NCI-H2171 (cell line): Measurements from ENCODE around the gene AQP12B.
"Not testable (repeated sequence)": the region's sequence is repeated elsewhere in the genome, so short reads cannot be mapped to it uniquely, and the experiment has no call there.

Experiments
- DNase-seq: peaks from one replicate; lab custom pipeline; 2025; lab: John Stamatoyannopoulos, UW

Gene AQP12B

DNA sequence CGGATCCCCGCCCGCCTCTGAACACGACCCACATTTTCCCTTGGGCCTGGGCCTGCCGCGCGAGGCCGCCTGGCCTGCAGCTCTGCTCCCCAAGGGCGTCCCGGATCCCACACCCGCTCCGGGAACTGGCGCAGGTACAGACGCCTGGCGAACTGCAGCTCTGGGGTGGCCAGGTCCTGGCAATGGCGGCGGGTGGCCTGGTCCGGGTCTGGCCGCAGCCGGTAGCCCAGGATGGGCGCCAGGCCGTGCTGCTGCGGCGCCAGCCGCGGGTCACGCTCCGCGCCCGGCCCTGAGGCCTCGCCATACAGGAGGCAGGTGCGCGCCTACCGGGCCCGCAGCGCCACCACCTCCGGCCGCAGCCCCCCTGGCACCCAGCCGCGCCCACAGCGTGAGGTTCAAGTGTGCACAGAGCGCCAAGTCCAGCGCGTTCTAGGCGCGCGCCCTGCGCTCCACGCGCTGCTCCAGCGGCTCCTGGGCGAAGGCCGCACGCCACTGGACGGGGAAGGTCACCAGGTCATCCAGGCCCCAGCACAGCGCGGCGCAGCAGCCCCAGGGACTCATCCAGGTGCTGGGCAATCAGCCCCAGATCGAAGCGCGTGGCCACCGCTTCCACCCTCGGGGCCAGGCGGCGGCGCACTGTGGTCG is 18.5 kb upstream of the AQP12B start:
- no peak for DNase-seq

DNA sequence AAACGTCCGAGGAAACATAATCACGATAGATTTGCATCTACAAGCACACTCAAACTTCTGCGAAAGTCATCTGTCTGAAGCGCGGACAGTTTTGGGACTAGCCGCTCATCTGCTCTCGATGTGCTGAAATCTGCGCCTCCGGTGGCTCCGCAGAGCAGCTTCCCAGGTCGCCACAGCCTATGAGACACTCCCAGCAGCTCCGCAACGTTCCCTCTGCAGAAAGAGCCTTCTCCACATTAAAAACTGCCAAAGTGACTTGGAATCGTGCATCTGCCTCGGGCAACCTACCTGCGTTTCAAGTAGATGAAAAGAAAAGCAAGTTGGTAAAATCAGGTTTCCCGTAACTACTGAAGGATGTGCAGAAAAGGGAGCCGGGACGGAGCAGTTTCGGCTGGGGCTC is 17.9 kb upstream of the AQP12B start:
- not testable (repeated sequence) for DNase-seq

DNA sequence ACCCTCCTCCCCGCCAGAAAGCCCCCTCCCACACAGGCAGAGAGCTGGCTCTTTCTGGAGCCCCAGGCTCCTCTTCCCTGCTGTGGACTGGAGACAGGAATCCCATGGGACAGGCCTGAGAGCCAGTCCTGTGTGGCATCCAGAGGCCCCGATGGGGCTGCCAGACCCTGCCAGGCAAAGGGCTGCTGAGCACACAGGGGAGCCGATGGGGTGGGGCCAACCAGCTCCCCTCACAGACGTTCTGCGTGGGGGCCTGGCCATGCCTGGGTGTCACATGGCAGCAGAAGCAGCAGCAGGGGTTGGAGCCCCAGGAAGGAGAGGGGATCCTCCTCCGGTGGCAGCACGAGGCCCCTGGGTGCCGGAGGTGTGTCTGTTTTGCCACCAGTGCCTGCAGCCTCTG is 17.1 kb upstream of the AQP12B start:
- DNase-seq = not testable (repeated sequence)

DNA sequence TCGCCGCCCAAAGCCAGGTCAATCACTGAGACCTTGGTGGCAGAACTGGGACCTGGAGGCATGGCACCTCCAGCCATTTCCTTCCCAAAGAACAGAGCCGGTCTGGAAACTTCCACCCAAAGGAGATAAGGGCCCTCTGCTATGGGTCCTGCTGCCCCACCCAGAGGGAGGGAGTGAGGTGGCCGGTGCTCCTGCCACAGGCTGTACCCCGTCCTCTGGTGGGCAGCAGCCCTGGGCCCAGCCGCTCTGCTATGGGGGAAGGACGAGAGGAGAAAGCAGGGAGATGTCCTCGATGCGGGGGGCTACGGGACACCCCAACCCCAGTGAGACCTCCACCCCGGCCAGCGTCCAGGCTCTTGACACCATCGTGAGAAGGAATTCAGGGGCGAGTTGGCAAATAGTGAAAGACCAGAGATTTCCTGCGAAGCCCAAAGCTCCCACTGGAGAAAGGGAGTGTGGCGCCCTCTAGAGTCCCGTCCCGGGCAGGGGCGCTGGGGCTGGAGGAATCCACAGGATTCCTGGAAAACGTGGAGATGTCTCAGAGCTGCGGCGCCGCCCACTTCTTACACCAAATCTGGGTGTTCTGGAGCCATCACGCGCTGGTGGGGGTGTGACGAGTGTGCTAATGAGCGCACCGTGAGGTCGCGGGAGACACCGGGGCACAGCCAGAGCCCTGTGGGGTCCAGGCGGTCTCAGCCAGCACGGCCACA is 16.3 kb upstream of the AQP12B start:
- DNase-seq = not testable (repeated sequence)

DNA sequence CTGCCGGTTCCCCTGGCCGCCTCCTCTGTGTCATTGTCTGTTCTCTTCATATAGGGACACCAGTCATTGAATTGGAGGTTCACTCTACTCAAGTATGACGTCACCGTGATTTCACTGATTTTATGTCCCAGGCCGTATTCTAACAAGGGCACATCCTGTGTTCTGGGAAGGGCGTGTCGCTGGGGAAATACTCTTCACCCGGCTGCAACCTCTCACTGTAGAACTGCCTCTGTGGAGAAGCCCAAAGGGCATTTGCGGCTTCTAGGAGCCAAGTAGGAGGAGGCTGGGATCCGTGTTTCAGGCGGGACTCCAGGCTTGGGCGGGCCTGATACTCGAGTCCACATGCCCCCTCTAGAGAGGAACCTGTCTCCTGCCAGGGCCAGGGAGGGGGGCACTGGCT is 13.8 kb upstream of the AQP12B start:
- DNase-seq = not testable (repeated sequence)

DNA sequence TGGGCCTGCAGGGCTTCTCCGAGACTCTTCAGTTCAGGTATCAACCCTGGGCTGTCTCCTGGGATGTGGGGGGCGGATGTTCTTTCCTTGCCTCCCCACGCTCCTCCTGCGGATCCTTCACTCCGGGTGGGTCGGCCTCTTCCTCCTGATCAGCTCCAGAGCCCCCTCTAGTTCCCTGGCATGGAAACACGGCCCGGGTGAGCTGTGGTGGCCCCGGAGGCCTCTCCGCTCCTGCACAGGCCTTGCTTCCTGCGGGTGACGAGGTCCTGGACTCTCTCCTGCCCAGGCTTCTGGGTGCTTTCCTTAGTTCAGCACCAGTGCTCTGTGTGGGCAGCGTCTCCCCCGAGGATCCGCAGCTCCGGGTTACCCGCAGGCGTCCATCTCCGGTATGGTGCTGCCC is 12.9 kb upstream of the AQP12B start:
- not testable (repeated sequence) for DNase-seq

DNA sequence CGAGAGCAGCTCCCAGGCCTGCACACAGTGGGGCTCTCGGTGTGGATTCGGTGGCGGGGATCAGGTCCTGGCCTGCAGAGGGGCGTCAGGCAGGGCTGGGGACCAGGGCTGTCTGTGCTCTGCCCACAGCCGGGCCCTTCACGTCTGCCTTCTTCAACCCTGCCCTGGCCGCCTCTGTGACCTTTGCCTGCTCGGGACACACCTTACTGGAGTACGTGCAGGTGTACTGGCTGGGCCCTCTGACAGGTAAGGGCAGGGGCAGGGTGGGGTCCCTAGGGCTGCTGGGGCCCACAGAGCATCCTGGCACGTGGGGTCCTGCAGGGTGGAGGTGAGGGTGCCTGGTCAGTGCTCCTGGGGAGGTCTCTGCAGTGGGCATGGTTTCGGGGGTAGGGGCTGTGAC is 11.6 kb upstream of the AQP12B start:
- not testable (repeated sequence) for DNase-seq

DNA sequence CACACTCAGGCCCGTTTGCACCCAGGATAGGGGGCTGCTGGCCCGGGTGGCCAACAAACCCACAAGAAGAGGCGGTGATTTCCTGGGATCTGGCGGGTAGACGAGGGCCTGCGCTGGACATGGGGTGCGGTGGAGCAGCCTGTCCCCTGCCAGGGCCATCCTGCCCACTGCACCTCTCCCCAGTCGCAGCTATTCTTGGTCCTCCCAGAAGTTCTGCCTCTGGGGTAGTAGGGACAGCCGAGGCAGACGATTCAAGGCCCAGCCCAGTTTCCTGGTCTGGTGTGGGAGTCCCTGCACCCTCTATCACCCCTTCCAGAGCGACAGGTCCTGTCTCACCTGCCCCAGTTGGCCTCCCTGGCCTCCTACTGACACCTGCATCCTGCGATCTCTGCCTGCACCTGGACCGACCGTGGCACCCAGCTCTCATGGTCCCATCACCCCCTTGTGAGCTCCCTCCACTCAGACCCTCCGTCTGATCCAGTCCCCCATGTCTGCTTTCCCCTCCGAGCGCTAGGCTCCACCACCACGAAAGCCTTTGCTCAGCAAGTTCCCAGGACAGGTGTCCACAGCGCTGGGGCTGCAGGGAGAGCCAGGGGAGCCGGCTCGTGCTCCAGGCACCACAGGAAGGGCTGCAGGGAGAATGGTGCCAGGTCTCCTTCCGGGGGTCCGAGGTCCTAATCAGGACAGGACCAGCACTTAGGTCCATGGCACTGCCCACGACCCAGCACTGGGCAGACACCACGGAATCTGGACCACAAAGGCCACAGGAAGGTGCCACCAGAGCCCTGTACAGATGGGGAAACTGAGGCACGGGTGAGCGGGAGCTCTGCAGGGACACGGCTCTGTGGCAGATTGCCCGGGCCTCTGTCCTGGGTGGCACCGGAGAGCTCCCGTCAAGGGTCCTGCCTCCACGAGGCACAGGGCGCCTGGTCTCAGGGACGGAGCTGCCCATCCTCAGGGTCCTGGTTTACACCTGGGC is 10.2 kb upstream of the AQP12B start:
- DNase-seq = not testable (repeated sequence)

DNA sequence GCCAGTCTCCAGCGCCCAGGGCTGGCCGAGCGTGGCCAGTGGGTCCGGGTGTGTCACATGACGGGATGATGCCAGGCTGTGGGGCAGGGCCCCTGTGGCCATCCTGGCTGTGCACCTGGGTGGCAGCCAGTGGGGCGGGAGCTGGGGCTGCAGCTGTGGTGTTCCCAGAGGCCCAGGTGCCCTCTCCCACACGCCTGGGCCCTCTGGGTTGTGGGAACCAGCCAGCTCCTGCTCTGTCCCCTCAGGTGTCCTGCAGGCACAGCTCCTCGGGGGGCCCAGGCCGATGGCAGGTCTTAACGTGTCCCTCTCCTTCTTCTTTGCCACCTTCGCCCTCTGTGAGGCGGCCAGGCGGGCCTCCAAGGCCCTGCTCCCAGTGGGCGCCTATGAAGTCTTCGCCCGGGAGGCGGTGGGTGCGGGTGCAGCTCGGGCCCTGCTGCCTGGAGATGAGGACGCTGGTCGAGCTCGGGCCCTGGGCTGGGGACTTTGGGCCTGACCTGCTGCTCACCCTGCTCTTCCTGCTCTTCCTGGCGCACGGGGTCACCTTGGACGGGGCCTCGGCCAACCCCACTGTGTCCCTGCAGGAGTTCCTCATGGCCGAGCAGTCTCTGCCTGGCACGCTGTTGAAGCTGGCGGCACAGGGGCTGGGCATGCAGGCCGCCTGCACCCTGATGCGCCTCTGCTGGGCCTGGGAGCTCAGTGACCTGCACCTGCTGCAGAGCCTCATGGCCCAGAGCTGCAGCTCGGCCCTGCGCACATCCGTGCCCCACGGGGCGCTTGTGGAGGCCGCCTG is 9.1 kb upstream of the AQP12B start, which contains the start of gene AQP12A:
AQP12A (plus strand) TSS at position 236 of the 790 bp plus-strand sequence; CDS start at position 284, 48 bp downstream.
- DNase-seq = not testable (repeated sequence)

DNA sequence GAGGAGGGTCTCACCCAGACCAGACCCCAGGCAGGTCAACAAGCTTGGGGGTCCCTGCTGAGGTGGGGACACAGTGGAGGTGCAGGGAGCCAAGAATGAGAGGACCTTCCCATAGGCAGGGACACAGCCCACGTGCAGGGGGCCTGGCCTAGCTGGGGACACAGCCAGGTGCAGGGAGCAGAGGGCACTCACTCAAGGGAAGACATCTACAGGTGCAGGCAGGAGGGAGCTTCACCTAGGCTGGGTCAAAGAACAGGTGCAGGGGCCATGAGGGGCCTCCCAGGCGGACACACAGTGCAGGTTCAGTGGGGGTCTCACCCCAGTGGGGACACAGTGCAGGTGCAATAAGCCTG is 8.4 kb upstream of the AQP12B start:
- DNase-seq = not testable (repeated sequence)

DNA sequence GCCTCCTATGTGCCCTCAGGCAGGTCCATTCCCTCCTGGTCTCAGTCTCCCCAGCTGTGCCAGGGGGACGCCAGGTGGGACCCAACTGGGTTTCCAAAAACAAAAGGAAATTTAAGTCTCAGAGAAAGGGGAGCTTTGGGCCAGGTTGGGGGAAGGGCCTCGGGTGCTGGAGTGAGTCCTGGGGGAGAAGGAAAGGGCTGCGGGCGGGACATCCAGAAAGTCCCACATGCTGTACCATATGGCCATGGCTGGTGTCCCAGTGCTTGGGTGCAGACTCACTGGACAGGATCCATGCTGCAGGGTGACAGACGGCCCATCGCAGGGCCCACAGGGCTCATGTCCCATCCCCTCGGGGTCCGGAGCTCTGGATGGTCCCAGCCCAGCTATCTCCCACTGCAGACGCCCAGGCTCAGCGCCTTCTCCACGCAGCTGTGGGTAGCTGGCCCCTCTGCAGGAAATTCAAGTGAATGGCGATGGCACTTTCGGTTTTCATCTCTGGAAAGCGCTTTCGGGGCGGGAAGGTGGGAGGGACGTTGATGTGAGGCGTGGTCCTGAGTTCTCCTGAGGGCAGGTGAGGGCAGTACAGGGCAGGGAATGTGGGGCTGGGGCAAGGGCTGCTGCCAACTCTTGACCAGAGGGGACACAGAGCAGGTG is 7.9 kb upstream of the AQP12B start:
- not testable (repeated sequence) for DNase-seq

DNA sequence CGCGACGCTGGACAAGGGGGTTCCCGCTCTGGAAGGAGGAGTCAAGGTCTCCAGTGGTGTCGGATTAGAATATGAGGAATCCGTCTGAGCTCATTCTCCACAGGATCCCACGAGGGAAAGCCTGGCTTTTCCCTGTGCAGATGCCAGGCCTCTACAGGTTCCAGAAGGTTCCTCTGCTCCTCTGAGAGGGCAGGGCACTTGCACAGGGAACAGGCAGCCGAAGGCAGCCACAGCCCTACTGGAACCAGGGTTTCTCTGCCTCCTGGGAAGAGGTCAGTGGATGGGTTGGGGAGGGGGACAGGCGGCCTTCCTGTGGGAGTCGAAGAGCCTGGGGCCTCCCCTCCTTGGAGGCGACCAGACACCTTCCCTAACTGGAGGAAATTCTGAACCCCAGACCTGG is 7.3 kb upstream of the AQP12B start:
- DNase-seq = no peak

DNA sequence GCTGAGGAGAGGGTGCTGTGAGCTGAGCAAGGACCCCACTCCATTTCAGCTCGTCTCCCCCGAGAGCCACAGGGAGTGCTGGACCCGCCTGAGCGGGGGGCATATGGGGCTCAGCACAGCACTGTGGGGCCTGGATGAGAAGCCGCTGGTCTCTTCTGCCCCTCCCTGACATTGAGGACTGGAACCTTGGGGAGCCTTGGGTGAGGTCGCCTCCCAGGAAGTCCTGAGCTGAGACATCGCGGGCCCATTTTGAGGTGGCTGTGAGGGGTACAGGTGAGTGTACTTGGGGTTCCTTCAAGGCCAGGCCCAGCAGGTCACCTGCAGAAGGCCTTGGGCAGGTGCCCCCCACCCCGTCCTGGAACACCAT is 5.9 kb upstream of the AQP12B start:
- no peak for DNase-seq

DNA sequence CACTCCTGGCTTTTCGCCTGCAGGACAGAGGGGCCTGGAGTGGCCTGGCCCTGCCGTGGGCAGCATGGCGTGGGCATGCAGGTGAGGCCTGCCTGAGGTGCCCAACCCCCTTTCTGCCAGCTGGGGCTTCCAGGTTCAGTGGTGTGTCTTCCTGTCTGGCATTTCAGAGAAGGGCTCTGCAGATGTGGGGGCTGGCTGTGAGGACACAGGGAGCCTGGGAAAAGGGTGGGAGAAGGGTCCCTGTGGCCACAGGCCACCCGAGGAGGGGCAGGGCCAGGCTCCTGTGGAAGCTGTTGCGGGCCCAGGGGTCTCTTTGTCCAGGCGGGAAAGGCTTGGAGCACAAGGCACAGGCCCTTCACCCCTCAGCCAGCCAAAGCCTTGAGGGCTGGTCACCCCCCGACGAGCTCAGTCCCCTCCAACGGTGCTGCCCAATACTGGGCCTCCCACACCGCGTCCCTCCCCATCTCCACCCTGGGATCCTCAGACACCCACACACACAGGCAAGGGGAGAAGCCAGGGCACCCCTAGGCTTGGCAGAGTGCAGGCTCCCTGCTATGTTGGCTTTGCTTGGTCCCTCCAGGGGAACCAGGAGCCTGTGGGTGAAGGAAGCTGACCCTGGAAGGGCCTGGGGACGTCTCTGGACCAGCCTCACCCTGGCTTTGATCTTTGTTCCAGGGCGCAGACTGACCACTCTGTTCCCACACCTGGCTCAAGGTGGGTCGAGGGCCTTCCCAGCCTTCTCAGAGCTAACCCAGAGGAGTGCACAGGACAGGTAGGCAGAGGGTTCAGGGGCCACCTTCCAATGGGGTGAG is 5.3 kb upstream of the AQP12B start:
- DNase-seq = no peak

DNA sequence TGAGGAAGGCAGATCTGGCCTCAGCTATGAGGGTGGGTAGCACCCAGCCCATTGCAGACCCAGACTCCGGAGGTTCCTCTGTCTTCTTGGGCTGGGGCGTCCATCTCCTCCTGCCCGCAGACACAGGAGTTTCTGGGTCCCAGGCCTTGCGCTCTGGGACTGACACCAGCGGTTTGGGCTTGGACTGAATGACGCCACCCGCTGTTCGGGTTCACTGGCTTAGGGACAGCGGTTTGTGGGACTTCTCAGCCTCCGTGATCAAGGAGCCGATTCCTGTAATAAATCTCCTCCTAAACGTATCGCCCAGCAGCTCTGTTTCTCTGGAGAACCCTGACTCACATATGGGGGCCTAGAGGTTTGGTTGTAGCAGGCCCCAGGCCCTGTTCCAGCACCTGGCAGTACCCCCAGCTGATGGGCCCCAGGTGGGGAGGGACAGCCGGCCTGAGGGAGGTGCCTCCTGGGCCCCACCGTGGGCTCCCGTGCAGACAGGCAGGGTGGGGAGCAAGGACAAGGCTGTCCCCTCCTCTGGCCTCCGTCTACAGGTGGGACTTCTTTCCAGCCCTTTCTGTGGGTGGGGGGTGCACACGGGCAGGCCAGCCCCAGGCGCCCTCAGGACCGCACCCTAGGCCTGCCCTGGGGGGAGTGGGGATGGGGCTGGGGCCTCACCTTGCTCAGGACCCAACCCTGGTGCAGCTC is 4.5 kb upstream of the AQP12B start:
- no peak for DNase-seq

DNA sequence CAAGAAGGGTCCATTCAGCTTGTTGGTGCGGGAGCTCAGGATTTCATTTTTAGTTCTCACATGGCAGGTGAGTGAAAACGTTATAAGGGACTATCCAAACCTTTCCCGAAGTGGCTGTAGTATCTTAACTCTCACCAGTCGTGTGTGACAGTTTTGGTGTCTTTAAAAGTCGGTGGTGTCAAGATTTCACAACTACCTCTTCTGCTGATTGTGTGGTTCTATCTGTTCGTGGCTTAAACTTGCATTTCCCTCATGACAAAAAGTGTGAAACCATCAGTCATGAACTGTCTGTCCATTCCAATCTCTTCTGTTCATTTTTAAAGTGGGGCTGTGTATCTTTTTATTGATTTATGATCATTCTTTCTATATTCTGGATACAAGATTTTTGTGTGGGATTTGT is 3.8 kb upstream of the AQP12B start:
- DNase-seq = no peak

DNA sequence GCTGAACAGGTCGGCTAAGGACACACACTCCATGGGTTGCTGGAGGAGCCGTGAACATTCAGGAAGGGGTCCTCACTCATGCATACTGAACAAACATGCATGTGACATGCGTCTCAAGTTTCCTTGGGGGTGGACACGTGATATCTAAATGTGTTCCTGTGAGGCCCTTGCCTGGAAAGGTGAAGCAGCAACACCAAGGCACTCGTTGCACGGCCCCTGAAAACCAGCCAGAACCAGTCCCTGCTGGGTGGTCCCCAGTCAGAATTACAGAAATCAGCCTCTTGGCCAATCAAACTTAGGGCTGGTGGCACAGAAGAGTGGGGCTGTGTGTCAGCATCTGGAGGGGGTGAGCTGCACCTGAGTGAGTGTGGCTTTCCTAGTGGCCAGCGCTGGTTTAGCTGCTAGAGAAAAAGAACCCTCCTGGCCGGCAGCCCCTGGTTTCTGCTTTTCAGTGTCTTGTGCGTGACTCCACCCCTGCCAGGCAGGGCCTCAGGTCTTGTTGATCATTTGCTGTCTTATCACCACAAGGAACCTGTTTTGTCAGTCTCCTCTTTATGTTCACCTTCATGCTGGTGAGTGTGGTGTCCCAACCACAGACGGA is 3.2 kb upstream of the AQP12B start:
- DNase-seq = no peak

DNA sequence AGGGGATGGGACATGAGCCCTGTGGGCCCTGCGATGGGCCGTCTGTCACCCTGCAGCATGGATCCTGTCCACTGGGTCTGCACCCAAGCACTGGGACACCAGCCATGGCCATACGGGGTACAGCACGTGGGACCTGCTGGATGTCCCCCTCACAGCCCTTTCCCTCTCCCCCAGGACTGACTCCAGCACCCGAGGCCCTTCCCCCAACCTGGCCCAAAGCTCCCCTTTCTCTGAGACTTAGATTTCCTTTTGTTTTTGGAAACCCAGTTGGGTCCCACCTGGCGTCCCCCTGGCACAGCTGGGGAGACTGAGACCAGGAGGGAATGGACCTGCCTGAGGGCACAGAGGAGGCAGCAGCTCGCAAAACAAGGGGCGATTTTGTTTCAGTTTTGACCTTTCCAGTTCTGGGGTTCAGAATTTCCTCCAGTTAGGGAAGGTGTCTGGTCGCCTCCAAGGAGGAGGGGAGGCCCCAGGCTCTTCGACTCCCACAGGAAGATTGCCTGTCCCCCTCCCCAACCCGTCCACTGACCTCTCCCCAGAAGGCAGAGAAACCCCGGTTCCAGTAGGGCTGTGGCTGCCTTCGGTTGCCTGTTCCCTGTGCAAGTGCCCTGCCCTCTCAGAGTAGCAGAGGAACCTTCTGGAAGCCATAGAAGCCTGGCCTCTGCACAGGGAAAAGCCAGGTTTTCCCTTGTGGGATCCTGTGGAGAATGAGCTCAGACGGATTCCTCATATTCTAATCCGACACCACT is 1.5 kb upstream of the AQP12B start:
- DNase-seq = not testable (repeated sequence)
